Activated gamma-delta T cell (primary cell): ENCODE data around the gene GADL1.

Experiments
- DNase-seq: peaks from one replicate; lab custom pipeline; 2025; lab: John Stamatoyannopoulos, UW

The GADL1 gene

GRCh38 chr3:30878862-30879261, 15.6 kb downstream of the GADL1 start:
- no peak for DNase-seq

- DNase-seq = no peak
Measured at GRCh38 chr3:30875505-30875904, 19.0 kb downstream of the GADL1 start.

- no peak for DNase-seq
Measured at GRCh38 chr3:30873671-30874070, 20.8 kb downstream of the GADL1 start.

GRCh38 chr3:30872879-30873278, 21.6 kb downstream of the GADL1 start:
- no peak for DNase-seq

GRCh38 chr3:30871720-30872119, 22.7 kb downstream of the GADL1 start:
- no peak for DNase-seq

- DNase-seq = no peak
Measured at GRCh38 chr3:30864836-30865235, 29.6 kb downstream of the GADL1 start.

- DNase-seq = no peak
Measured at GRCh38 chr3:30864132-30864531, 30.3 kb downstream of the GADL1 start.

- no peak for DNase-seq
Measured at GRCh38 chr3:30862004-30862403, 32.5 kb downstream of the GADL1 start.

GRCh38 chr3:30858894-30859389, 35.5 kb downstream of the GADL1 start:
- DNase-seq = no peak

- no peak for DNase-seq
Measured at GRCh38 chr3:30855400-30856292, 38.8 kb downstream of the GADL1 start.

- DNase-seq = no peak
Measured at GRCh38 chr3:30852833-30853232, 41.6 kb downstream of the GADL1 start.

GRCh38 chr3:30848087-30848779, 46.2 kb downstream of the GADL1 start:
- no peak for DNase-seq

GRCh38 chr3:30847592-30847991, 46.9 kb downstream of the GADL1 start:
- no peak for DNase-seq

GRCh38 chr3:30845606-30846005, 48.9 kb downstream of the GADL1 start:
- no peak for DNase-seq

GRCh38 chr3:30843877-30844276, 50.6 kb downstream of the GADL1 start:
- no peak for DNase-seq

GRCh38 chr3:30836141-30836540, 58.3 kb downstream of the GADL1 start:
- DNase-seq = no peak

- DNase-seq = no peak
Measured at GRCh38 chr3:30835667-30836066, 58.8 kb downstream of the GADL1 start.

GRCh38 chr3:30832961-30833575, 61.4 kb downstream of the GADL1 start:
- DNase-seq = no peak

GRCh38 chr3:30827080-30827479, 67.4 kb downstream of the GADL1 start:
- DNase-seq = no peak

- no peak for DNase-seq
Measured at GRCh38 chr3:30826531-30826942, 67.9 kb downstream of the GADL1 start.

- DNase-seq = no peak
Measured at GRCh38 chr3:30819067-30819798, 75.2 kb downstream of the GADL1 start.

GRCh38 chr3:30813734-30814133, 80.7 kb downstream of the GADL1 start:
- DNase-seq = no peak
